GM21528 (cell line): ENCODE measurements around the gene E2F2.

ENCODE experiments used
- ATAC-seq: cut with Tn5 transposase; IDR thresholded peaks from one replicate; pipeline ENCODE4 v1.9.1; 2021; ENCODE audit warnings: mild to moderate bottlenecking, moderate library complexity; ENCODE audit not compliant: unreplicated experiment, low FRiP score

Gene E2F2

DNA sequence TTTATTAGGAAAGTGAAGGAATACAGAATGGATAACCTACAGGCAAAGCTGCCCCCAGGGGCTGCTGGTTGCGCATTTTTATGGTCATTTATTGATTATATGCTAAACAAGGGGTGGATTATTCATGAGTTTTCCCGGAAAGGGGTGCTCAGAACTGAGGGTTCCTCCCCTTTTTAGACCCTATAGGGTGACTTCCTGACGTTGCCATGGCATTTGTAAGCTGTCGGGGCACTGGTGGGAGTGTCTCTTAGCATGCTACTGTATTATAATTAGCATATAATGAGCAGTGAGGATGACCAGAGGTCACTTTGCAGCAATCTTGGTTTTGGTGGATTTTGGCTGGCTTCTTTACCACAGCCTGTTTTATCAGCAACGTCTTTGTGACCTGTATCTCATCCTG, 41.2 kb downstream of the E2F2 start:
- no peak for ATAC-seq

- ATAC-seq = no peak
These were observed 46.1 kb downstream of the E2F2 start for GRCh38 chr1:23485002-23485332.

DNA sequence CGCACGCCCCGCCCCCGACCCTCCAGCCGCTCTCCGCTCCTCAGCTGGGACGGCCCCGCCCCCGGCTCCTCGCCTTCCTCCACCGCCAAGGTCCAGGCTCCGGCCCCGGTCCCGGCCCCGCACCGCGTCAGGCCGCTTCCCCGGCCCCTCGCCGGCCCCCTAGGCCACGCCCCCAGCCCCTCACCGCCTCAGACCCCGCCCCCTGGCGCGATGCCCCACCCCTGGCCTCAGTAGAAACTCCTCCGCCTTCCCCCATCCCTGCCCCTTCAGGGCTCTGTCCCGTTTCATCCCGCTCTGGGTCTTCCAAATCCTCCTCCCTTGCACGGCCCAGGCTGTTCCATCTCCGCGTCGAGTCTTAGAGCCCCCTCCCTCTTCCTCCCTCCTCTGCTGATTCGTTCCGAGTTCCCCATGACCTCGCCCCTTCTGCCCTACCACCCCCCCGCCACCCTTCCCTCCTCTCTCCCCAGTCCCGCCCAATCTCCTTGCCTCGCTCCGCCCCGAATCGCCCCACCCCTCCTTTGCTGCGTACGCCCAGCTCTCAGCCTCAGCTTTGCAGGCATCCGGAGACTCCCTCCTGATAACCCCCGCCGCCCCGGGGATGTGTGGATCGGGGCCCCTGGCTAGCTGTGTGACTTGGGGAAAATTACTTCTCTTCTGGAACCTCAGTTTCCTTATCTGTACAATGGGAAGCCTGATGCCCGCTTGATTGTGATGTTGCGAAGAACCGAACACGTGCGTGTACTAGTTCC, 46.6 kb downstream of the E2F2 start:
- ATAC-seq = no peak

GRCh38 chr1:23483321-23484252, 47.4 kb downstream of the E2F2 start, which contains the start of gene ASAP3:
Gene ASAP3 (minus strand): TSS chr1:23484179. CDS start chr1:23484133, 46 bp downstream.
- ATAC-seq = no peak

DNA sequence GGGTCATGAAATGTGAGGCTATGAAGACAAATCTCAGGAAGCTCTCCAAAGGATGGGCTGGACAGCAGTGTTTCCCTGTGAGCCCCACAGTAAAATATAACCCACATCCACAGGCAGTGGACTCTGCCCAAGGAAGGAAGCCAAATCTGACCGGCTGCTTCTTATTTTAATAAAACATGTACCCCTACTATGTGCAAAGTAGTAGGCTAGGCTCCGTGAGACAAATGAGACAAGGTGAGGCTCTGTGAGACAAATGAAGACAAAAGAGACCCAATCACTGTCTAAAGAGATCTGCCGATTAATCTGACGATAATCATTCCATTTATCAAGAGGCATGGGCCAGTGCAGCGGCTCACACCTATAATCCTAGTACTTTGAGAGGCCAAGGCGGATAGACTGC, 49.1 kb downstream of the E2F2 start:
- ATAC-seq = no peak

DNA sequence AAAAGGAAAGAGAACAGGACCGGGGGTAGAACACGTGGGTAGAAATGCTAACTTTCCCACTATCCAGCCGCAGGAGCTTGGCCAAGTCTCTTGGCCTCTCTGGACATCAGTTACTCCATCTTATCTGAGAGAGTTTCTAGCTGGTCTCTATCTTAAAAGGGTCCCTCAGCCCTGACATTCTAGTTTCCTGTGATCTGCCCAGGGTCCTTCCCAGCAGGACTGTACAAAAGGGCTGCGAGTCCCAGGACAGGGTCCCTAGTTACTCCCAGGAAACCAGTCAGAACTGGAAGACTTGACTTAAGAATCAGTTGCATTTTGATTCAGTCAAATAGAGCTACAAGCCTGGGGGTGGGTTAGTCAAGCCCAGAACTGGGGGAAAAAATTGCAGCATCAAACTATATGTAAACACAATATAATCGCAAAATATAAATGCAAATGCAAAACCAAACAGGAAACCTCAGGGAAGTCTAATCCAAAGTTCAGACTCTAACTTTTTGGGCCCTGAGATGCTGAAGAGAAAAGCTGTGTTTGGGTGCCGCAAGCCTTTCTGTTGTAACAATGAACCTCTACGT, 49.9 kb downstream of the E2F2 start:
- no peak for ATAC-seq

- no peak for ATAC-seq
These were observed 50.6 kb downstream of the E2F2 start for GRCh38 chr1:23480187-23481025.

DNA sequence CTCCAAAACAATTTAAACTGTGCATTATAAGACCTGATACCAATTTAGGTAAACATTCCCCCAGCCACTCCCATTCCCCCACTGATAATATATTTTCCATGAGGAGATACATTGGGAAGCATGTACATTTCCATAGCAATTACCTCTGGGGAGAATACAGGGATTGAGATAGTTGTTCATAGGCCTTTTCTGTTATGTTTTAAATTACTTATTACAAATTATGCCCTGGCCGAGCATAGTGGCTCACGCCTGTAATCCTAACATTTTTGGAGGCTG, 51.4 kb downstream of the E2F2 start:
- no peak for ATAC-seq

- no peak for ATAC-seq
These were observed 52.0 kb downstream of the E2F2 start for GRCh38 chr1:23478896-23479665.

GRCh38 chr1:23477359-23478144, 53.5 kb downstream of the E2F2 start:
- no peak for ATAC-seq

- ATAC-seq = no peak
These were observed 55.4 kb downstream of the E2F2 start for GRCh38 chr1:23475641-23476040.

DNA sequence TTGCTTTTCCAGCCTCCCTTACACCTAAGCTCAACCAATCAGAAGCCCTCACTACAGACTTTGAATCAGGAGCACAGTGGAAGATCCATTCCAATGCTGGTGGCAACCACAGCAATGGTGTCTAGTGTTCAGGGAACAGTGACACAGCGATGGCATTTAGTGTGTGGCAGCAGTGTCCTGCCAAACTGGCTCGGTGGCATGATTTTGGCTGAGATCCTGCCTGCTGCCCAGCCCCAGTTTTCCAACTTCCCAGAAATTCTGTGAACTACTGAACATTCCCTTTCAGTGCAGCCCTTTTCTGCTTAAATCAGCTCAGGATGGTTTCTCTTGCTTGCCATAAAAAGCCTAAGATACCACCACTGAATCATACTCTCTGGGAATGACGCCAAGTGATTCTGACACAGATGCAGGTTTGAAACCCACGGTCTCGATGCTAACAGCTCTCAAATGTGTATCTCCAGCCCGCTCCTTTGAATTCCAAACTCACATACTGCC, 55.9 kb downstream of the E2F2 start:
- no peak for ATAC-seq

DNA sequence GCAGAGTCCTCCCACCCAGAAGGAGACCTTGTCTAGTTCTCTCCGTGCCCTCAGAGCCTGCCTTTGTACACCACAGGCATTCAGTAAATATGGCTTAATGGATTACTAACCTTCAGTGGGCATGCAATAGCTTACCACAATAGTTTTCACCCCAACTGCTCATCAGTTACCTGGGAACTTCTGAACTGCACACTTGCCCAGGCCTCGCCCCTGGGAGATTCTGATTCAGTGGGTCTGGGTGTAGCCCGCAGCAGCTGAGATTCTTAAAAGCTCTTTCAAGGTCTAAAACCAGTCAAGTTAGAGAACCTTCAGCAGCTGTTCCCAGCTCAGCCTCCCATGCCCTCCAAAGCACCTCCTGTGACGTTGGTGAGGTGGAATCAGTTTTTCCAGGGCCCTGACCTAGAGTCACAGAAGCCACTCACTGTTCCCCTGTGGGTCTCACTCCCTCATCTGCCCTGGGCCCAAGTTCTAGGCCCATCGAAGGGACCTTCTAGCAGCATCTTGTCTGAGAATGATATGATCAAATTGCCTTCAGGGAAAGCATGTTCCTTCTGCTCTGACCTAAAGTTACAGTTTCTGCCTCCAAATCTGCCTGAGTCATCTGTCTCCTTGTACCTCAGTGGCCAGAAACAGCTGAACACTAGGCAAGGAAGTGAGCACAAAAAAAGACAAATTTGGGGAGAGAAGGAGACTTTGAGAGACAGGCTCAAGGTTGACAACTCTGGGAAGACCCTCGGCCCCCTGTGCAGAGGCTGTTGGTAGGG, 57.8 kb downstream of the E2F2 start:
- ATAC-seq = no peak

DNA sequence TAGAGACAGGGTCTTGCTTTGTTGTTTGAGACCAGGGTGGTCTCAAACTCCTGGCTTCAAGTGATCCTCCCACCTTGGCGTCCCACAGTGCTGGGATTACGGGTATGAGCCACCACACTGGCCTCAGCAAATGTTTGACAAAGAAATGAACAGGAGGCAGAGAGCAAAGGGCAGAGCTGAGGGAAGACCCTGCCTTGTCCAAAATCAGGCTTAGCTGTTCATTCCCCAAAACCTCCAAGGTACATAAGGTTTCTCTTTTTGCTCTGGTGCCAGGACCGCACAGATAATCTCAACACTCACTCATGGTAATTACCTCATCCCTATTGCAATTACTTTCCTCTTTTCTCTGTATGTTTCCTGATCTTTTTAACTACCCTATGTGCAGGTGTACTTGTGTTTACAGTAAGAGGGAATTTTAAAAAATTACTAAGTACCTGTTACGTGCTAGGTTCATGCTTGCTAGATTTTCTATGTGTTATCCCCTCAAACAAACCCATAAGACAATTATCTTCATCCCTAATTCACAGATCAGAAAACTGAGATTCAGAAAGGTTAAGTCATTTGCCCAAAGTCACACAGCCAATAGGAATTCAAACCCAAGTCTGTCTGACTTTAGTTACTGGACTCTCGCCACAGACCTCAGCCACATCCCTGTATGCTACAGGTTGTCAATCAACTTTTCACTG, 58.5 kb downstream of the E2F2 start:
- no peak for ATAC-seq

DNA sequence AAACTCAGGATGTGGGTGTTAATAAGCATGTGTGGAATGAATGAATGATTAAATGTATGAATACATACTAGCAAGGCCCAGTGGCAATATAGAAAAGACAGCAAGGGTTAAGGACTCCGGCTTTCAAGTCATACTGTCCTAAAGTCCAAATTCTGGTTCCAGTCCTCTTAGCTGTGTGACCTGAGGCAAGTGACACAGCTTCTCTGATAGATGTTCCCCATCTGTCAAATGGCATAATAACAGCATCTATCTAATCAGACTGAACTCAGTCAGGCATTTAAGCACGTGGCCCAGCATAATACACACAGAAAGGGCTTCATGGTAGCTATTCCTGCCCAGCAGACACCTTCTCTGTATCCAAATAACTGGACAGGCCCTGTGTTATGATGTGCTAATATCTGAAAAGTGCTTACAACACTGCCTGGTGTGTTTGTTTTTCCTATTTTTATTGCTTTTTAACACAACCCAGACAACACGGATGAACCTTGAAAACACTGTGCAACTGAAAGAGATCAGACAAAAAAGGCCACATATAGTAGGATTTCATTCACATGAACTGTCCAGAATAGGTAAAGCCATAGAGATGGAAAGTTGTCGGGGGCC, 59.5 kb downstream of the E2F2 start:
- no peak for ATAC-seq

DNA sequence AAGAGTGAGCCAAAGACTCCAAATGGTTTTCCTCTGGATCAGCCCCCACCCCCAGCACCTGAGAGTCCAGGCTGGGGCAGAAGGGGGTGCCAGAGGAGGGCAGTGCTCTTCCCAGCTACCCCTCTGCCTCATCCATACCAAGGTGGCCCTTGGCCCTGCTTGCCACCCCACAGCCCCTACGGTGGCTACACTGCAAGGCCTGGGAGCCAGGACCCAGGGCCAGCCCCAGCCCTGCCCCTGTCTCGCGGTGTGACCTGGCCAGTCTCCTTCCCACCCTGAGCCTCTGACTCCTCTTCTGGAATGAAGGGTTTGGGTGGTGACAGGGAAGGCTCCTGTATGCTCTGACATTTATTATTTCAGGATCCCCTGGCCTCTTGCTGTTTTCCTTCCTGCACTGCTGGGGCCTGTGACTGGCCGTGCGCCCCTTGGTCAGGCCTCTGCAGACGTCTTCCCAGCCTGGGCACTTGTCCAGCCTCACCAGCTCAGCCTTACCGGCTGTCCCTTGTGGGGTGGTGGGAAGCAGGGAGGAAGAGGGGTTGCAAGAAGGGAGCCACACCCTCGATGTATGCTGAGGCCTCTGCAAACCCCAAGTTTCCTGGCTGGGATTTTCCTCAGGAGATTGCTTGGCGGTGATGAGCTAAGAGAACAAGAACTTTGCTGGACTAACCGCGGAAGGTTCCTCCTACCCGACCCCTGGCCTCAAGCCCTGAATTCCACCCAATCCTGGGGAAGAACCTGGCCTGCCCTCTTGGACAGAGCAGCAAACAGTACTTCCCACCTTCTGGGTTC, 60.6 kb downstream of the E2F2 start:
- ATAC-seq = no peak
